OCI-LY3 (cell line): Measurements from ENCODE around the gene PEPD.

Experiments
- H2AFZ ChIP-seq: fragments of 200-600, 300-600 bp; shearing (Covaris generic); 2 replicates; pipeline ENCODE4 v1.6.0; 2014; ENCODE audit warnings: antibody characterized with exemption, low read depth, low read length
- H3K27ac ChIP-seq: fragments of 200-600, 300-600 bp; sonication (generic); 2 replicates; pipeline ENCODE4 v1.5.1; 2014; ENCODE audit warnings: mild to moderate bottlenecking, low read length, moderate library complexity, mixed read lengths
- H3K27me3 ChIP-seq: fragments of 200-600, 300-600 bp; sonication (generic); 2 replicates; pipeline ENCODE4 v1.6.1; 2014; ENCODE audit warnings: low read depth, low read length, mixed read lengths
- H3K36me3 ChIP-seq: fragments of 200-600, 300-600 bp; sonication (generic); replicated peaks from 2 replicates; pipeline ENCODE3; 2014; ENCODE audit warnings: low read depth, low read length, mixed read lengths
- H3K4me1 ChIP-seq: fragments of 300-600, 200-600 bp; sonication (generic); 2 replicates; pipeline ENCODE4 v1.6.1; 2014; ENCODE audit warnings: low read length, mixed read lengths
- H3K4me2 ChIP-seq: fragments of 200-600, 300-600 bp; sonication (generic); 2 replicates; pipeline ENCODE4 v1.6.1; 2014; ENCODE audit warnings: low read length, mixed read lengths
- H3K4me3 ChIP-seq: fragments of 300-600, 200-600 bp; sonication (generic); 2 replicates; pipeline ENCODE4 v1.5.1; 2014; ENCODE audit warnings: antibody characterized with exemption, mild to moderate bottlenecking, low read length, moderate library complexity
- H3K79me2 ChIP-seq: fragments of 300-600, 200-600 bp; shearing (Covaris generic); 2 replicates; pipeline ENCODE4 v1.6.1; 2014; ENCODE audit warnings: mild to moderate bottlenecking, low read length, mixed read lengths
- H3K9ac ChIP-seq: fragments of 300-600, 200-600 bp; shearing (Covaris generic); 2 replicates; pipeline ENCODE4 v1.6.0; 2014; ENCODE audit warnings: mild to moderate bottlenecking, low read length, moderate library complexity
- H3K9me3 ChIP-seq: fragments of 200-600, 300-600 bp; shearing (Covaris generic); 2 replicates; pipeline ENCODE4 v1.6.1; 2014; ENCODE audit warnings: low read length, mixed read lengths; ENCODE audit not compliant: insufficient read depth
- H4K20me1 ChIP-seq: fragments of 200-600, 300-600 bp; sonication (generic); 2 replicates; pipeline ENCODE4 v1.6.1; 2016; ENCODE audit warnings: low read length, mixed read lengths; ENCODE audit not compliant: insufficient read depth
- CTCF ChIP-seq: fragments of 200-600, 300-600 bp; sonication (generic); IDR thresholded peaks from 2 replicates; pipeline ENCODE4 v1.5.1; 2014; ENCODE audit warnings: antibody characterized with exemption, low read length, low read depth
- EZH2phosphoT487 ChIP-seq: fragments of 200-600 bp; shearing (Covaris generic); IDR thresholded peaks from 2 replicates; pipeline ENCODE4 v1.6.1; 2018; ENCODE audit warnings: antibody characterized with exemption, mixed run types, low read depth

The PEPD gene

GRCh38 chr19:33512580-33513137 lies 8.9 kb downstream of the PEPD start:
- Histone ChIP-seq H3K36me3 (no peaks in the 10 kb centered on the region), H3K79me2 (no peaks in the 10 kb centered on the region), H4K20me1 (peaks cover 4% of the 10 kb centered on the region; the same call in 1 of the 2 replicates), H3K9ac (no peak overlapping the region), H3K27ac (no peak overlapping the region), H3K4me1 (no peaks in the 10 kb centered on the region), H3K27me3 (no peaks in the 10 kb centered on the region), H3K4me2 (no peak overlapping the region), H3K9me3 (no peaks in the 10 kb centered on the region), H3K4me3 (no peak overlapping the region), H2AFZ (no peak overlapping the region)
- TF ChIP-seq CTCF: no peak

GRCh38 chr19:33512021-33512420 lies 9.6 kb downstream of the PEPD start:
- H3K9ac ChIP-seq: no peak overlapping the region
- no peak overlapping the region for H3K4me3 ChIP-seq
- peaks cover 4% of the 10 kb centered on the region; the same call in 1 of the 2 replicates for H4K20me1 ChIP-seq
- no peak overlapping the region for H2AFZ ChIP-seq
- no peaks in the 10 kb centered on the region for H3K4me1 ChIP-seq
- no peaks in the 10 kb centered on the region for H3K9me3 ChIP-seq
- H3K27me3 ChIP-seq: no peaks in the 10 kb centered on the region
- H3K27ac ChIP-seq: no peak overlapping the region
- H3K79me2 ChIP-seq: no peaks in the 10 kb centered on the region
- no peak overlapping the region for H3K4me2 ChIP-seq
- no peak for TF ChIP-seq EZH2phosphoT487
- H3K36me3 ChIP-seq: no peaks in the 10 kb centered on the region

GRCh38 chr19:33511346-33511745 lies 10.2 kb downstream of the PEPD start:
- H3K27me3 ChIP-seq: no peaks in the 10 kb centered on the region
- H3K79me2 ChIP-seq: no peaks in the 10 kb centered on the region
- H4K20me1 ChIP-seq: peaks cover 4% of the 10 kb centered on the region; the same call in 1 of the 2 replicates
- TF ChIP-seq EZH2phosphoT487 (no peak), CTCF (no peak)
- no peak overlapping the region for H2AFZ ChIP-seq
- no peak overlapping the region for H3K9ac ChIP-seq
- no peak overlapping the region for H3K4me2 ChIP-seq
- no peaks in the 10 kb centered on the region for H3K4me1 ChIP-seq
- no peaks in the 10 kb centered on the region for H3K9me3 ChIP-seq
- no peak overlapping the region for H3K4me3 ChIP-seq
- H3K27ac ChIP-seq: no peak overlapping the region
- peaks cover 2% of the 10 kb centered on the region for H3K36me3 ChIP-seq

GRCh38 chr19:33510462-33511194 lies 11.0 kb downstream of the PEPD start:
- no peak for TF ChIP-seq EZH2phosphoT487
- TF ChIP-seq CTCF: no peak
- H3K4me3 ChIP-seq: no peak overlapping the region
- H3K4me2 ChIP-seq: no peak overlapping the region
- H3K9ac ChIP-seq: no peak overlapping the region
- H4K20me1 ChIP-seq: peaks cover 4% of the 10 kb centered on the region; the same call in 1 of the 2 replicates
- H2AFZ ChIP-seq: no peak overlapping the region
- peaks cover 2% of the 10 kb centered on the region for H3K36me3 ChIP-seq
- no peaks in the 10 kb centered on the region for H3K4me1 ChIP-seq
- H3K79me2 ChIP-seq: no peaks in the 10 kb centered on the region
- no peaks in the 10 kb centered on the region for H3K27me3 ChIP-seq
- no peak overlapping the region for H3K27ac ChIP-seq
- no peaks in the 10 kb centered on the region for H3K9me3 ChIP-seq
